GM18526 (cell line): ENCODE results near the gene KDF1.

Experiments
- POLR2A ChIP-seq: IDR thresholded peaks from 3 replicates; pipeline ENCODE4 v1.6.1; 2011; ENCODE audit not compliant: insufficient read length; ENCODE audit errors: extremely low read depth

The KDF1 gene

GRCh38 chr1:26972390-26972789 is 12.1 kb upstream of the KDF1 start:
- TF ChIP-seq POLR2A = no peak

GRCh38 chr1:26971590-26971989 is 11.3 kb upstream of the KDF1 start:
- TF ChIP-seq POLR2A = no peak

GRCh38 chr1:26970810-26971209 is 10.5 kb upstream of the KDF1 start:
- no peak for TF ChIP-seq POLR2A

- TF ChIP-seq POLR2A = no peak
Measured at GRCh38 chr1:26965628-26966027, 5.4 kb upstream of the KDF1 start.

GRCh38 chr1:26965213-26965612 is 4.9 kb upstream of the KDF1 start:
- TF ChIP-seq POLR2A = no peak

- TF ChIP-seq POLR2A = no peak
Measured at GRCh38 chr1:26961826-26962225, 1.6 kb upstream of the KDF1 start.

- TF ChIP-seq POLR2A = no peak
Measured at GRCh38 chr1:26960625-26960966, 328 bp upstream of the KDF1 start.

GRCh38 chr1:26959270-26959669 is 998 bp downstream of the KDF1 start:
- no peak for TF ChIP-seq POLR2A

- TF ChIP-seq POLR2A = no peak
Measured at GRCh38 chr1:26957306-26957705, 3.0 kb downstream of the KDF1 start.

GRCh38 chr1:26956321-26956720 is 3.9 kb downstream of the KDF1 start:
- no peak for TF ChIP-seq POLR2A

GRCh38 chr1:26953374-26953773 is 6.9 kb downstream of the KDF1 start:
- no peak for TF ChIP-seq POLR2A

- no peak for TF ChIP-seq POLR2A
Measured at GRCh38 chr1:26951821-26952497, 8.3 kb downstream of the KDF1 start.

- TF ChIP-seq POLR2A = no peak
Measured at GRCh38 chr1:26951216-26951615, 9.1 kb downstream of the KDF1 start.

GRCh38 chr1:26950602-26951001 is 9.7 kb downstream of the KDF1 start:
- TF ChIP-seq POLR2A = no peak

- no peak for TF ChIP-seq POLR2A
Measured at GRCh38 chr1:26949926-26950319, 10.3 kb downstream of the KDF1 start.

- TF ChIP-seq POLR2A = no peak
Measured at GRCh38 chr1:26949266-26949925, 10.9 kb downstream of the KDF1 start.

- TF ChIP-seq POLR2A = no peak
Measured at GRCh38 chr1:26946270-26946669, 14.0 kb downstream of the KDF1 start.
